ENCODE data around the gene GLIPR2.
A peak's percentile ranks its signal among the peaks of the same experiment; 100 is the strongest.
"Not testable (repeated sequence)": the region's sequence is repeated elsewhere in the genome, so short reads cannot be mapped to it uniquely, and the experiment has no call there.

The GLIPR2 gene

DNA sequence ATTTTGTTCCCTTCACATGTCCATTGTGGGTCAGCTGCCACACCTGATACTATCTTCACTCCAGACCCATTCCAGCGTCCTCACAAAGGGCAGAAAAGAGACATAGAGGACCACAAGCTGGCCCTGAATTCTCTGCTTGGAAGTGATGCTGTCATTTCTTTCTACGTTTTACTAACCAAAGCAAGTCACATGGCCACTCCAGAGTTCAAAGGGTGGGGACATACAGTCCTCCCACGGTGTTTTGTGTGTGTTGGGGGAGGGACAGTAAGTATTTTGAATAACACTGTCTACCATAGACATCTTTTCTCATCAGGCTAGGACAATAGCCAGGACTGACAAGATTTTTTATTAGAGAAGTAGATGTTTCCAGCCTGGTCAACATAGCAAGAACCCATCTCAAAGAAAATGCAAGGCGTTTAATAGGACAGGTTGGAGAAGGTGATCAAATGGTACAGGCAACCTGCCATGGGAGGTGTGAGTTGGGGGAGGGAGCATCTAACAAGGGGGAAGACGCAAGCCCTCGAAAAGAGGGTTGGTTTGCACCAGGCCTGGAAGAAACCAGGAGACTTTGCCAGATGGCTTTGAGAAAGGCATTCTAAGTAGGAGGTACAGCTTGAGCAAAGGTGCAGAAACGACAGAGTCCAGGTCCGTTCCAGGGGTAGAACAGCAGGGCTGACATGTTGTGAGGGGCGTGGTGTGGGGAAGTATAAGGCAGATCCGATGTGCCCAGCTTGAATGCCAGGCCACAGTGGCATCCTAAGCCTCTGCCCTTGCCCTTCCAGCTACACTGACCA is 11.3 kb upstream of the GLIPR2 start:
- DNase-seq, result no peak

DNA sequence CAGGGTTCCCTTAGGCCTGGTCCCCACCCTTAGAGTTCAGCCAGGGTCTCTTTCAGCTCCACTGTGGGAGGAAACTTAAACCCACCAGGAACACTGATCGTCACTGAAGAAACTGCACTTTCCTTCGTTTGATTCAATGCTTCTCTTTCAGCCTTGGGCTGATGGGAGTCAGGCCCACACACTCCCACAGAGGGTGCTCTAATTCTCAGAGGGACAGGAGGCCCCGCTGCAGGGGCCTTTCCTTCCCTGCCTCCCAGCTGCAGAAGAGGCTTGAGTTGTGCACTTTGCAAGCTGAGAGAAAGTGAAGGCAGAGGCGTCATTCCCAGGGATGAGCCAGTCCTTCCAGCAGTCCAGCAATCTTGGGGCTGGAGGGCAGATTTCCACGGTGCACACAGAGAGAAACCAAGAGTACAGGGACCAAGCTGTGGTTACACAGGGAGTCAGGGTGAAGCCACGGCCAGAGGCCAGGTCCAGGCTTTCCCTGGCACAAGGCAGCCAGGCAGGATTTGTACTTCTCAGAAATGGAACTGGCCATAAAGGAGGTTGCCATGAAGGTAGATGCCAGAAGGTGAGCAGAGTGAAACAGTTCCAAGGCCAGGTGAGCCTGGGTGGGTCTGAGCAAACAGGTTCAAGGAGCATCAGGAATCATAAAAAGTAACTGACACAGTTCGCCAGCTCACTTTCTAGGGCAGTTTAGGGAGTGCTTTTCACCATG is 10.4 kb upstream of the GLIPR2 start:
- DNase-seq, result no peak

DNA sequence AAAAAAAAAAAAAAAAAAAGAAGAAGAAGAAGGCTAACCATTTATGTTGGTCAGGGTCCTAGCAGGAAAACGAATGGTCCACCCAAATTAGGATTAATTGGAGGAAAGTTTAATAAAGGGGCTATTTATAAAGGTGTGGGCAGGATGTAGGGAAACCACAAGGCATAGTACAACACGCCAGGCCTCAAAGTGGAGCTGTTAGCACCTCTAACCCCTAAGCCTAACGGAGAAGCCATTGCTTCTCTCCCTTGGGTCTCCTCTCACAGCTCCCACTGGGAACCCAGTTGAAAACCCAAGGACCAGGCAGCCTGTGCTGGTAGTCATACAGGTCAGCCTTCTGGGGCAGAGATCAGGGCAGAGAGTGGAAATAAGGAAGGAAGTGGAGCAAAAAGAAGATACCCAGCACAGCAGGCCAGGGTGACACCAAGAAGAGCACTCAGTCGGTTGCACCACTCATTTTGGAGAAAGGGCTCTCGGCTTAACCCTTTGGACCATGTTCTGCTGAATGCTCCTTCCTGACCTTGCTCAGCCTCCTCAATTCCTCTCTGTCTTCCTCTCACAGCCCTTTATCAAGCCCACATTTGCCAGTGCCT is 8.8 kb upstream of the GLIPR2 start:
- no peak for DNase-seq

DNA sequence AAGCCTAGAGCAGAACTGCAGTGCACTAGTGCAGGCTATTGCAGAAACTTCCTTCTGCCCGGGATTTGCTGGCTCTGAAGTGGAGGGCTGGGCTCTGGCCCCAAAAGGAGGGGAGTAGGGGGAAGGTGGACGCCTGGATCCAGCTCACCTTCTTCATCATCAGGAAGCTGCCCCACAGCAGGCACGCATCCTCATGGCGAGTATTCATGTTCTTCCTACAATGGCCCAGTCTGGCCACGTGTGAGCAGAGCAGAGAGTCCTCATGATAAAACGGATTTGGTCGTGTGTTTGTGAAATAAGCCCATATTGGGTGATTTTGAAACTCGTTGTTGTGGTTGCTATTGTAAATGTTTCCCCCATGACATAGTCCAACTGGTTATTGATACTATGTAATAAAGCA is 8.2 kb upstream of the GLIPR2 start:
- DNase-seq, result no peak

DNA sequence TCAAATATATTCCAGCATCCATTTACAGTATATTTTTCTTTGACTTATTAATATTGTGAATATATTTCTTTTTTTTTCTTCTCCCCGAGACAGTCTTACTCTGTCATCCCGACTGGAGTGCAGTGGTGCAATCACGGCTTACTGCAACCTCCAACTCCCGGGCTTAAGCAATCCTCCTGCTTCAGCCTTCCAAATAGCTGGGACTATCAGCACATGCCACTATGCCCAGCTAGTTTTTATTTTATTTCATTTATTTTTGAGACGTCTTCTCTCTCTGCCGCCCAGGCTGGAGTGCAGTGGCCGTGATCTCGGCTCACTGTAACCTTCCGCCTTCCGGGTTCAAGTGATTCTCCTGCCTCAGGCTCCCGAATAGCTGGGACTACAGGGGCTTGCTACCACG is 7.4 kb upstream of the GLIPR2 start:
- DNase-seq, result no peak

DNA sequence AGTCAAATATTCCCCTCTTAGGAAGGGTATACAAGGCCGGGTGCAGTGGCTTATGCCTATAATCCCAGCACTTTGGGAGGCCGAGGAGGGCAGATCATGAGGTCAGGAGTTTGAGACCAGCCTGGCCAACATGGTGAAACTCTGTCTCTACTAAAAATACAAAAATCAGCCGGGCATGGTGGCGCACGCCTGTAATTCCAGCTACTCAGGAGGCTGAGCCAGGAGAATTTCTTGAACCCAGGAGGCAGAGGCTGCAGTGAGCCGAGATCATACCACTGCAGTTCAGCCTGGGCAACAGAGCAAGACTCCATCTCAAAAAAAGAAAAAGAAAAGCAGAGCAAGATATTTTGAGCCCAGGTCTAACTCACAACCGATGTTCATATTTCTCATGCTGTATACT is 4.9 kb upstream of the GLIPR2 start:
- DNase-seq, result not testable (repeated sequence)

DNA sequence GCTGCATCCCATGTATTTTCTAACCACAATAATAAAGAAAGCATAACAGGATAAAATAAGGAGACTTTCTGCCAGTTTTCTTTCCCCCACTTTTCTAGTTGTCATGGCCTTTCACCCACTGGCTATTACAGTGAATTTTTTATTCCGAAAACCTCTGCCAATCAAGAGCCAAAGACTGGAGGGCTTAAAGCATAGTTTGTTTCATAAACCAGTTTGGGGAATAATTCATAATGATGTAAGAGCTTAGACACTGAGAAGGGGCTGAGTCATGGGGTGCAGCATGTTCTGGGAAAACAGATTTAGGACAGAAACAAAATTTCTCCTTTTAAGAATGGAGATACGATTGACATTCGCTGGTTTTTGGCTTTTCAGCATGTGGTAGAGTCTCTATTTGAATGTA is 4.4 kb upstream of the GLIPR2 start:
- peak; percentile 61 for DNase-seq

DNA sequence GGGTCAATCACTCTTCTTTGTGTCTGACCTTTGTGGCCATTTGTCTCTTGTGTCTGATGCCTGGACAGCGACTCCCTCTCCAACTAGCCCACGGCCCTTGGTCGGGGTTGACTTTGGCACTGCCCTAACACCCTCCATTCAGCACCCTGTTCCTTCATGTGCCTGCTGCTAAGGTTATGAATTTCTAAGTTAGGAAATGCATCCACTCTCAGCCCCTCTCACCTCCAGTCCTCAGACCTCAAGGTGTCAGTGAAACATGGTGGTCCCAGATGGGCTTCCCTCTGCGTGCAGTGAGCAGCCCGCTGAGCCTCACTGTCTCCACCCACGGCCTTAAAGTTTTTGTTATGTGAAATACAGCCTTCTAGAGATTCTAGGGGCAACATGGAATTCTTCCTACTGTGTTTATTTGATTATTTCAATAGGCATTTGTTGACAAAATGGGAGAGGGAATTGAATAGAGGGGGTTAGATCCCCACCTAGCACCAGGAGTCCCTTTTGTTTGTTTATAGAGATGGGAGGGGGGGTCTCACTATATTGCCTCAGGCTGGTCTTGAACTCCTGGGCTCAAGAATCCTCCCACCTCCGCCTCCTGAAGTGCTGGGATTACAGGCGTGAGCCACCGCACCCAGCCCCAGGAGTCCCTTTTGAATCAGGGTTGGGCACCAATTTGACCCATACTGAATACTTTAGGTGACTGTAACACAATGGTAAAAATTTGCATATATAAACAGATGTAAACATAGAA is 1.6 kb upstream of the GLIPR2 start:
- DNase-seq, result no peak

DNA sequence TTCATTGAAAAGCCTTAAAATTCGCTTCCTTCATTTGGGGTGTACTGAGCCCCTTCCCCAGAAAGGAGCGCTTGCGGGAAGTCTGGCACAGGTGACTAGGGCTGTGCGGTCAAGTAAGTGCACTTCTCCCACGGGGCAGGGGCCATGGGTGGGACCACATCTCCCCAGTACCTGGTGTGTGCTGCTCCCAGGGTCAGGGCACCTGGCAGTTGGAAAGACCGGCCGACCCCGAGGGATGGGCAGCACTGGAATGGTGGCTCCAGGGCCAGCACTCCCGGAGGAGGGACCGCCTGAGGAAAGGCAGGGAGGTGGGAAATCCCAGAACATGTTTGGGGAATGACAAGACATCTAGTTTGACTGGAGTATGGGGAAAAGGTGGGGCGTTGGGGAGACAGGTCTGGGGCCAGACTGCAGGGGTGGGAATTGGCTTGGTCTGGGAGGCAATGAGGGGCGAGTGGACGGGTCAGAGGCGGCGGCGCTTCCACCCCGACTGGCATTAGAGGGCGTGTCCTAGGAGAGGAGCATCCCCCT is 727 bp upstream of the GLIPR2 start:
- DNase-seq, result no peak

DNA sequence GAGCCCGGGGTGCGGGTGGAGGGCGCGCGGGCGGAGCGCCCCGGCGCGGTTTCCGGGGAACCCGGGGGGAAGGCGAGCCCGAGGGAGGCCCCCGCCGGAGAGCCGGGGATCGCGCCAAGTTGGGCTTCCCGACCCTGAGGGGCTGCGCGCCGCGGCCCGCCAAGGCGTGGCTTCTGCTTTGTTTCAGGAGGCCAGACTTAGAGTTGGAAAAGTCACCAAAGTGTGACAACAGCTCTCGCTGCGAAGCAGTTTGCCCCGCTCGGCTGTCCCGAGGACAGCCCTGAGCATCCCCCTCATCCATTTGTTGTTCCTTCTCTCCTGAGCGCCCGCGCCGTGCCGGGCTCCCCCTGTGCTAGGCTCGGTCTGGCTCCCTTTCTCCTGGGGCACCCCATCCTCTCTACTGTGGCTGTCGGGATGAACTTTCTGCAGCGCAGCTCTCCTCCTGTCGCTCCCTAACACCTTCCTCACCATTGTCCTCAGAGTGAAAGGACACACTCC is 410 bp downstream of the GLIPR2 start:
- no peak for DNase-seq

DNA sequence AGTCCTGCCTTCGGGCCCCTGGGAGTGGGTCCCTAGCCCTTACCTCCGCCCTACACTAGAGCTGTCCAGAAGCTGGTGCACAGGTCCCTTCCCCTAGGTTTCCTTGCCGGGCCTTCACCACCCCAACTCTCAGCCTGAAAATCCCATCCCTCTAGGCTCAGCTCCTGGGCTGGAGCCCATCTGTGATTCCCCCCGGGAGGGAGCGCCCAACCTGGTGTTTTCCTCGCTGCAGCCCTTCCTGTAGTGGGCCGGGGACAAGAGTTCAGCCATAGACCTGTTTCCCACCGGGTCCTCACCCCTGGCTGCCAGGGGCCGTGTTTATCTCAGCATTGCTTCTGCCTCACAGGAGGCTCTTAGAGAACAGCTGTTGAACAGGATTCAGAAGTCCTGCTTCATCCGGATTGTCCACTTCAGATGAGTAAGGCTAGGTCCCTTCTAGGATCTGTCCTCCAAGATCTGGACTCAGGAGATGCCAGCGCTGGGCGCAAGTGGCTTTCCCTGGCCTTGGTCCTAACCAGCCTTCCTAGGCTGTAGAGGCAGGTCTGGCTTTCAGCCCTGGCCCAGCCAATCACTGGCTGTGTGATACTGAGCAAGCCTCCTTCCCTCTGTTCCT is 965 bp downstream of the GLIPR2 start:
- DNase-seq, result peak; percentile 29

DNA sequence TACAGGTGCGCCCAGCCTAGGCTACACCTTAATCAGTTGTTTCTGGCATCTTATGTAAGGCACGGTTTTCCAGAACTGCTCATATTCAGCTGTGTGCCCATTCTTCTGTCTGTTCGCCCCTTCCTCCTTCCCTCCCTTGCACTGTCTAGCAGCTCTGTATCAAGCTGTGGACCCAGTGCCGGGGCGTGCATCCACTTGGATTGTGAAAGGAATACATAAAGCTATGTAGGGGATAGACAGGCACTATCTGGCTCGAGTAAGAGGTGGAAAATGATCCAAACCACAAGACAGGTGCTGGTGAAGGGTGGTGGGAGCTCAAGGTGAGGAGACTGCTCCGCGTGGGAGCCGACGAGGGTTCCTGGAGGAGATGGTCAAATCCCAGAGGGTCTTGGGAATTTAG is 2.0 kb downstream of the GLIPR2 start:
- DNase-seq, result no peak

DNA sequence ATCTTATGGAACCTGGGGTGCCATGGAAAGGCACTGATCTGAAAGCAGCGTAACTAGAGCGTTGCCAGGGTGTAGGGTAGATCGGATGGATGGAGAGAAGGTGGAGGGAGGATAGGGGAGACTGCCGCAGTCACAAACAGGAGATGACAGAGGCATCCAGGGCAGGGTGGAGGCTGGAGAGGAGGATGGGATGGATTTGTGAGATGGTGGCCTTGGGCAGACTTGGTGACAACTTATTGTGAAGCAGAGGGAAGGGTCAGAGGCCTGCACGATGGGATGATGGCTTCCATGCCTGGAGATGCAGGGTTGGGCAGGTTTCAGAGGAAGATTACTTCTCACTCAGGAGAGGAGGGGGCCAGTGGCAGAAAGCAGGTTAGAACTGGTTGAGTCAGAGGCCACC is 2.4 kb downstream of the GLIPR2 start:
- no peak for DNase-seq

DNA sequence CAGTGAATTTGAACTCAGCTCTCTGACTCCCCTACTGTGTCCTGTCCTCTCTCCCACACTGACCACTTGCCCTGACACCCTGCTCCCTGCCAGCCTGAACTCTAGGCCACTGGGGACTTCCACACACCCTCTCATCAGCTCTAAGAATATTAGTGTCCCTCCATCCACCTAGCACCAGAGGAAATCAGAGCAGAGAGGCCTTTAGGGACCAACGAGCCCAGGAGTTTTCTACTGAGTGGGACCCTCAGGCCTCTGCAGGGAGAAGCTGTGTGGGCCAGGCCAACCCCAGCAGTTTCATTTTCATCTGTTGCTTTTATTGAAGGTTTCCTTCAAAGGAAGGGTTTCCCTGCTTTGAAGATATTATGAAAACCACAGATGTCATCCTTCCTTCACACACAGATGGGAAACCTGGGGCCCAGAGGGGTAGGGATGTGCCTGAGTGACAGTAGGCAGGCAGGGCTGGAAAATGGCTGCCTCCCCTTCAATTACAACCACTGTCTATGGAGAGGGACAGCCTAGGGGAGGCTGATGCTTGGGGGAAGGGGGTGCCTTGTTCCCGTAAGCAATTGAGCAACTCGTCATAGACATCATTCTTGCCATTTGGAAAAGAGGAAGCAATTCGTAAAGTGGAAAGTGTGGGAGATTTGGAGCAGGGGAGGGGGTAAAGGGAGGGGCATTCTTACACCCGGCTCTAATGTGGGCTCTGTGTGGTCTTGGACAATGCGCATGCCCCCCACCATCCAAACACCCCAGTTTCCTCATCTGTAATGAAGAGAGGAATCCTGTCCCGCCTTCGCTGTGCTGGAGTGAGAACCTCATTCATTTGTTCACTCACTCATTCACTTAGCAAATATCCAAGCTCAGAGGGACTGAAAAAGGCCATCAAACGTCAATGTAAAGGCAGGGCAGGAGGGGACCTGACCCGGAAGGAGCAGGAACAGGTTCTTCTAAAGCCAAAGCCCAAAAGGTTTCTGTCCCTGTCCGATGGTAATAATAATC is 3.9 kb downstream of the GLIPR2 start:
- peak; percentile 47 for DNase-seq

DNA sequence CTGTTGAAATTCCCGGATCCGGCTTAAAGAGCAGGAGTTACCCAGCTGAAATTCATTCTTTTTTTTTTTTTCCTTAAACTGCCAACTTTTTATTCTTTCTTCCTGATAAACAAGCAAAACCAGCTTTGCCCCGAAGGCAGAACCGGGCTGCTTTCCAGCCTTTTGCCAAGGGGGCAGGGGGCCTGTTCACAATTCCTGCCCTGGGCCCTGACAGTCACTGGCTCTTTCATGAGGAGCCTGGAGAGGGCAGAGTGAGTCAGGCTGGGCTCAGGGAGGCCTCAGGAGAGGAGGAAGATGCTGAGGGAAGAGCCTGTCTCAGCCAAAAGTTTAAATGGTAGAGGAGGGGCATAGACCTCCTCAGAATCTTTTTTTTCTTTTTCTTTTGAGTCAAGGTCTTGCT is 4.8 kb downstream of the GLIPR2 start:
- peak; percentile 58 for DNase-seq

DNA sequence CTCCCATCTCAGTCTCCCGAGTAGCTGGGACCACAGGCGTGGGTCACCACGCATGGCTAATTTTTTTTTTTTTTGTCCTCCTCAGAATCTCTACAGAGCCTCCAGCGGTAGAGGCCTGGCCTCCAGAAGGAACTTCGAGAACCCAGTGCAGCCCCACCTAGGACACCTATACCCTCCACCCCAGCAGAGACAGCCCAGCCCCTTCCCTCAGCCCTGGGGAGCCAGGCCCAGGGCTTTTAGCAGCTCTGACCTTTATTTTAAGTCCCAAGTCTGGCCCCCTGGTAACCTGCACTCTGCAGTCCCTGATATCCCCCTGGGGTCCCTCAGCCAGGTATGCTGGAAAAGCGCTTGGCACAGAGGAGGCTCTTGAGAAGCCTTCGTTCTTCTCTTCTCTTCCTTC is 5.2 kb downstream of the GLIPR2 start:
- no peak for DNase-seq

DNA sequence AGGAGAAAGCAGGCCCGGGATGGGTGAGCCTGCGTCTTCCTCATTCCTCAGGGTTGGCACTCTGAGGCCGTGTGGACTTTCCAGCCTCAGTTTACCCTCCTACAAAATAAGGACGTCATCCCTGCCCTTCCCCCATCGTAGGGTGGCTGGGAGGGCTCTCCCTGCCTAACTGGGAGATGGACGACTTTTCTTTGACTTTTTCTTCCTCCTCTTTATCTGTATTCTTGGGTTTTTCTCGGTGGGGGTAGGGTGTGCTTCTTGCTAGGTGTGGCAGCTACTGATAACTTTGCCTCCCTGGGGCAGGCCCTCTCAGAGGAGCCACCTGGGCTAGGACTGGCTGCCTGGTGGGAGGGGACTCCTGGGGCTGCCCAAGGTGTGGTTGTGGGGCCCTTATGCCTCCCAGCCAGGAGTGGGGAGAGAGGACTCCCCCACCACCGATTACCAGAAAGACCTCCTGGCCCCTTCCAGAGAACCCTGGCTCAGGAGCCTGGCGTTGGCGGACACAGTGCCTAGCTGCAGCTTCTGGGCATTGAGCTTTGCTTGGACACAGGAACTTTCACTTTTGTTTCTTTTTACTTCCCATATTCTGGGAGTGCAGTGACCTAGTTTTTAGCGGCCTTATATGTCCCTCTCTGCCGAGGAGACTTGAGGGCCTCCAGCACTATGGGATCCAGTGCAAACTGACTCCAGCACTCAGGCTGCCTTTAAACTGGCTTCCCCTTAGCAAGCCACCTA is 6.1 kb downstream of the GLIPR2 start:
- no peak for DNase-seq

DNA sequence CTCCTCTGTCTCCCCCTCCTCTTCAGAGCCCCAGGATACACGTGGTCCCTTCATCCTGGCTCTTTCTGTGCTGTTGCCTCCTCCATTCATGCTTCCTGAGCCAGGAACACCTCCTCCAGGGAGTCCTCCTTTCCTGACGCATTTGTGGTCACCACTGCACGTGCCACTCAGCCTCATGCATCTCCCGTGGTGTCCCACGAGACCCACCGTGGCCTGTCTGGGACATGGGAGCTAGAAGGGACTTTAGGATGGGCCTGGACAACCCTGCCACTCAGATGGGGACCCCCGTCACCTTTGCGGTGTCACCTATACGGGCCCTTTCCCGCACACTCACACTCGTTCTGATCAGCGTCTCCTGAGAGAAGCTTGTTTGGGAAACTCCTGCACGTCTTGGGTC is 6.7 kb downstream of the GLIPR2 start:
- DNase-seq, result no peak

DNA sequence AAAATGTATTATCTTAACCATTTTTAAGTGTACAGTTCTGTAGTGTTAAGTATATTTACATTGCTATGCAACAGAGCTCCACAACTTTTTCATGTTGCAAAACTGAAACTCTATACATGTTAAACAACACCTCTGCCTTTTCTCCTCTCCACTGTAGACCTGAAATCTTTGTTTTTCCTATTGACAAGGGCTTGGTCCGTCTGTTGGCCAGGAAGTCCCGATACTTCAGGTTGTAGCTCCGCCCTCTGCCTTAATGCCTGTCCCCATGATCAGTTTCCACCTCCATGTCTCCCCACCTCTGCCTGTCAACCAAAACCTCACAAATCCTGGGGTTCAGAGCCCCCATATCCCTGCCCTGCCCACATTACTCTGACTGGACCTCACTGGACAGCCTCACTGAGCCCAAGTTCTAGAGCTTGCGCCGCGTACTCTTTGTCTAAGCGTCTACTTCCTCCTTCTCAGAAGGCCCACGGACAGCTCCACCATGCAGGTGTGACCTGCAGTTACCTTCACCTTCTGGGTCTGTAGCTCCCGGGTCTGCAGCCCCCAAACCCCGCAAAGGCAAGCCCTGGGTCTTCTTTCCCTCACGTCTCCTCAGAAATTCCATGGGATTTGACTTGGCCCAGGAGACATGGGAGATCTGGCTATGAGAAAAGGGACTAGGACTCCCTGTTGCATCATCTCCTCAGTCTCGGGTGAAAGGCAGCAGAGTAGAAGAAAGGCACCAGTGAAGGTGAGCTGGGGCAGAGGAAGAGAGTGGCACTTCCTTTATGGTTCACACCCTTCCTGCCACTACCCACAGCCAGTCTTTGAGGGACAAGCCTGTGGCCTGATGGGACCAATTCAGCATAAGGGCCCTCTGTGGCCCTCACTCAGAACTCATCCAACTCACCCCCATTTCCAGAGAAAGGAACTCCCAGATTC is 8.0 kb downstream of the GLIPR2 start:
- no peak for DNase-seq

All from fibroblast of skin of right quadriceps (primary cell).